Epithelial cell of proximal tubule (primary cell): ENCODE results near the gene RNU1-4. TPM values are rescaled to one million over a fixed set of nuclear protein-coding genes. Genes with fewer than 3 reads are reported as not detected.
"Not testable (repeated sequence)": the region's sequence is repeated elsewhere in the genome, so short reads cannot be mapped to it uniquely, and the experiment has no call there.

Experiments used
- DNase-seq: peaks from one replicate; pipeline ENCODE4 v3.0.0-alpha.2; 2011; ENCODE audit warnings: low read depth
- H3K4me3 ChIP-seq: 2 replicates; pipeline ENCODE4 v1.5.1; 2011; ENCODE audit warnings: low read depth, mild to moderate bottlenecking, low read length
- total RNA-seq: library from RNA; depleted of rRNA; stranded (reverse); fragments of >200 nt; gene quantifications from 2 replicates; pipeline ENCODE4 v1.2.3, GENCODE V29; 2015

RNU1-4 gene
- total RNA-seq, 1 donor from 2014 or later = under 0.01 TPM

DNA sequence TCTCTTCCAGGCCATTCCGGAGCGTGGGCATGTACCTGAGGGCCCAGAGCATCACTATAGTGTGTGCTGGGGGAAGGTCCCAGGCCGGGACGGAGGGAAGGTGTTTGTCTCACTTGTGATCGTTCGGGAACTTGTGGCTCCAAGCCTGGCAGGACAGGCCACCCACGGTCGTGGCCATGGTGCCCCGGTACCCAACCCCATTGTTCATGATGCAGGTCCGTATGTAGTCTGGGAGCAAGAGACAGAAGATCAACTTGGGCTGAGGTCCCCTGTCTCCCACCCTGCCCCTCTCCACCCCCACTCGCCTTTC lies 20.1 kb downstream of the RNU1-4 start:
- DNase-seq, H3K4me3 ChIP-seq: not testable (repeated sequence)

- DNase-seq, H3K4me3 ChIP-seq: not testable (repeated sequence)
These were observed 20.5 kb downstream of the RNU1-4 start for GRCh38 chr1:16760801-16761200.

GRCh38 chr1:16764248-16764819 lies 24.0 kb downstream of the RNU1-4 start:
- not testable (repeated sequence) for H3K4me3 ChIP-seq
- peak; percentile 52 for DNase-seq

DNA sequence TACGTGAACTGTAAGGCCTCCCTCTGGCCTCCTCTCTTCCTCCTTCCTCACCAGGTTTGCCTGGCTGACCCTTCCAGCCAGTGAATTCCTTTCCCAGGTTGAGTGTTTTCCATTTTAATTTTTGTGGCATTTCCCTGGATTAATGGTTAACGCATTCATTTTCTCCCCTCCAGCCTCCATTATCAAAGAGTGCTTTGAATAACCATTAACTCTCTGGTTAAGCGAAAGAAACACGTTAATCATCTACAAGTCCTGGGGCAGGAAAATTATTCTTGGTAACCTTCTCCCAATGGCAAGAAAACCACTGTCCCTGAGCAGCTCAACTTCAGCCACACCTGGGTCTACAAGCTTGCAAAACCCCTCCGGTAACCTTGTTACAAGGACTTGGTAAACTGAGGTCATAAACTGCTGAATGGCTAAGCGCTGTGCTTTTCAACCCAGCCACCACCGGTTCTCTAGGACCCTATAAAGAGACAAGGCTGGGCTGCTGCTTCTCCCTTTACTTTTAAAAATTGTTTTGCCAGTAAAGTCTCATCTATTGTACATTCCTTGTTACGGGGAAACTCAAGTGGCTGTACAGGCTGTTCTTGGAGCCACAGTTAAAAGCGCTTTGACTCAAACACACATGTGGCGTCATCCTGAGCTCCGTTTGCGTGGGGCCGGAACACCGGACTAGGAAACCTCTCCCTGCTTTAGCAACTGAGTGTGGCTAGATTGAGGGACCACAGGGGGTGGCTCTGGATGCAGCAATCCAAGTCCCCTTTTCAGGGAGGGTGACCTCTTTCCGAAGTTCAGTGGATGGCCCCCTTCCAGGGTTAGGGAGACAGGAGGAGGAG lies 24.7 kb downstream of the RNU1-4 start:
- H3K4me3 ChIP-seq = peak overlapping the region; percentile 41
- DNase-seq = peak; percentile 91

- peak overlapping the region; percentile 41 for H3K4me3 ChIP-seq
- not testable (repeated sequence) for DNase-seq
These were observed 25.7 kb downstream of the RNU1-4 start for GRCh38 chr1:16765731-16766605.

DNA sequence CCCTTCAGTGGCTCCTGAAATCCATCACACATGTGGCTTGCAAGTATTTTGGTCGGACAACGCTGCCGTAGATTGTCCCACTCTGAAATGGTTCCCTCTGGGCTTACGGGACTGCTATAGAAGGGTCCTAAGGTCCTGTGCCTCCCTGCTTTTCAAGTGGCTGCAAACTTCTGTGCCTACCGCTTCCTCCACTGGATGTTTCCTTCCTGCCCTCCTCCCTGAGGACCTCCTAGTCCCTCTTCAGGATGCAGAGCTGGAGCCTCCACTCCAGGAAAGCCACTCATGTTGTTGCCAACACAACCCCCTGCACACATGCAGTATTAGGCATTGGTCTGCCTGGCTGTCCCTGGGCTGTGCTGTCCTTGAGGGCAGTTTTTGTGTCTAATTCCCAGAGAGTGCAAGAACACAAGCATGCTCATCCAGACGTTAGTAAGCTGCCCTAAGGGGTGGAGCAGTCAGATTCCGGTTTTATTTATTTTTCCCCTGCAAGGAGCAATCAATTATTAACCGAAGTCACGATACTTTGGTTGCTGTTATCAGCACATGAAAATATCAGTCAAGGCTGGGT lies 26.5 kb downstream of the RNU1-4 start:
- H3K4me3 ChIP-seq = not testable (repeated sequence)

GRCh38 chr1:16770139-16770759 lies 29.9 kb downstream of the RNU1-4 start:
- H3K4me3 ChIP-seq = not testable (repeated sequence)
- DNase-seq = peak; percentile 99

More for the DNA sequence above, 26.5 kb downstream of the RNU1-4 start:
- DNase-seq = not testable (repeated sequence)

DNA sequence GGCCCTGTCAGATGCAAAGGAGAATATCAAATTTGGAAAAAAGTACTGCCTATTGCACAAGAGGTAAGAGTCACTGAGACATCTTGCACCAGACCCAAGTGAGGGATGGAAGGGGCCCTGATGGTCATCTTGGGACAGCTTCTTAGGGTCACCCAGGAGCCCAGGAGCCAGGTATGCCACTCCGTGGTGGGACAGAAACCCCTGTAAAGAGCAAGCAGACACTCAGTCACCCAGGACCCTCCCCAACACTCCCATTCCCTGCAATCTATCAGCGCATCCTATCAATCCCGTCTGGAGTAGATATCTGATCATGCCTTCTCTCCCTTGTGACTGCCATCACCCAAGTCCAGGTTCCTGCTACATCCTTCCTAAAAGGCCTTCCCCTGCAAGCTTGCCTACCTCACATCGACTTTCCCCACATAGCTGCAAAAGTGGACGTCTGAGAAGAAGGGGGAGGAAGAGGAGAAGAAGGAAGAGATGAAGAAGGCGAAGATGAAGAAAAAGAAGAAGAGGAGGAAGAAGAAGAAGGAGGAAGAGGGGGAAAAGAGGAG lies 30.7 kb downstream of the RNU1-4 start:
- not testable (repeated sequence) for DNase-seq, H3K4me3 ChIP-seq

- peak; percentile 85 for DNase-seq
- H3K4me3 ChIP-seq = not testable (repeated sequence)
These were observed 32.2 kb downstream of the RNU1-4 start for GRCh38 chr1:16772275-16773204.

DNA sequence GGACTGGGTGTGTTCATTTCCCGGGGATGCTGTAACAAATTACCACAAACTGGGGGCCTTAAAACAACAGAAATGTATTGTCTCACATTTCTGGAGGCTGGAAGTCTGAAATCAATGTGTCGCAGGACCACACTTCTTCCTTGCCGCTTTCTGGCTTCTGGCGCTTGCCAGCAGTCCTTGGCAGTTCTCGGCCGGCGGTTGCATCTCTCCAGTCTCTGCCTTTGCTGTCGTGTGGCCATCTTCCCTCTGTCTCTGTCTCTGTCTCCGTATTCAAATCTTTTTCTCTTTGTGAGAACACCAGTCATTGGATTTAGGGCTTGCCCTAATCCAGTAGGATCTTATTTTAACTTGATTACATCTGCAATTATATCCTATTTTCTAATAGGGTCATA lies 32.9 kb downstream of the RNU1-4 start:
- H3K4me3 ChIP-seq, DNase-seq: not testable (repeated sequence)

DNA sequence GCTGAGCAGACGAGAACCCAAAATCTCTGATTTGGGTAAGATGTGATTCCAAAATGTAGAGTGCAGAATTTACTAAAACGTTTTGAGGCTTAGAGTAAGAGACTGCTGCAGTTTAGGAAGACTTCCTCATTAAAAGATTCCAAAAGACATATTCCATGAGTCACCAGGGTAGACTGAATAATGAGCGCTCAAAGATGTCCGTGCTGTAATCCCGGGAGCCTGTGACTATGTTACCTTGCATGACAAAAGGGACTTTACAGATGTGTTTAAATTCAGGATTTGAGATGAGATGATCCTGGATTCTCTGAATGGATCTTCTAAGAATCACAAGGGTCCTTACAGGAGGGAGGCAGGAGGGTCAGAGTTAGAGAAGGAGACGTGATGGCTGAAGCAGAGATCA lies 33.4 kb downstream of the RNU1-4 start:
- not testable (repeated sequence) for H3K4me3 ChIP-seq, DNase-seq

DNA sequence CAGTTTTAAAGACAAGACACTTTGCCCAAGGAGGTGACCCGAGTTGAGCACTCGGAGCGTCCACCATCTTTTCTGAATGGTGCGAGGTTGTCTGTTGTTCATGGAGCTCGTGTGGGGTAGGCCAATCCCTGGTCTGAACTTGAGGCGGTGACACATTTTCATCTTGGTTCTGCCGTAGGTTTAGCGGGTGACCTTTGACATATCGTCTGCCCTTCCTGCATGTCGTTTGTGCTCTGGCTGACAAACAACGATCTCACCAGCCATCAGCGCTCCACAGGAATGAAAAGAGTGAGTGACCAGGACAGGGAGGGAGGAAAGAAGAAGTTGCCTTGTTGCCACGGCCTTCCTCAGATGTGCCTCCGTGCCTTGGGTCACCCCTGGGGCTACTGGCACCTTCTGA lies 34.5 kb downstream of the RNU1-4 start:
- not testable (repeated sequence) for DNase-seq, H3K4me3 ChIP-seq

DNA sequence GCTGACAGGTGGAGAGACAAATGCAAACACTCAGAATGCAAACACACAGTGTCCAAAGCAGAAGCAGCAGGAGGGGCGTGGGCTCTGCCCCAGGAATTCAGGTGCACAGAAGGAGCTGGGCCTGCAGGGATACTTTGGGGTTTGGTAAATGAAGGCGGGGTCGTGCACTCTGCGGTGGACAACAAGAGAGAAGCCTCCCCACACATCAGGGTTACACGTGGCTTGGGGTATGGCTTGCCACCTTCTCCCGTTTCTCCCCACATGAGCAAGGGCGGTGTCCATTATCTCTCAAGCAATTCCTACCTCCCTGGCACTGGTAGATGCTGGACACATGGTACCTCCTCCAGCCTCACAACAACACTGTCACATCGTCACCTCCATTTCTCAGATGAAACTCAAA lies 35.0 kb downstream of the RNU1-4 start:
- H3K4me3 ChIP-seq, DNase-seq: not testable (repeated sequence)

DNA sequence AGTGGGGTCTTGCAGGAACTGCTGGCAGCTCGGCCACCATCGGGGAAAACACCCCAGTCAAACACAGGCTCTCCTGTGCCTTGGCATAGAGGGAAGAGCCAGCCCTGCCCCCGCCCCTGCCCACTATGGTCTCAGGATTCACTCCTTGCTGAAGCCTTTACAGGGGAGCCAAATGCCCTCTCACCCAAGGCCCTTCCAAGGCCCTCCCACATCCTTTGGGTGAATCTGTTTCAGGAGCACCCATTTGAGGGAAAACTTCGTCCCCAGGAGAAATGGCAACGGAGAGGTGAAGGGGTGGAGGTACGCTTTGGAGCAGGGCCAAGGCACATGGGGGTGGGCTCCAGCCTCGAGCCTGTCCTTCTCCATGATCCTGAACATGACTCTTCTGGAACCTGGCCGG lies 35.9 kb downstream of the RNU1-4 start:
- H3K4me3 ChIP-seq, DNase-seq: not testable (repeated sequence)

DNA sequence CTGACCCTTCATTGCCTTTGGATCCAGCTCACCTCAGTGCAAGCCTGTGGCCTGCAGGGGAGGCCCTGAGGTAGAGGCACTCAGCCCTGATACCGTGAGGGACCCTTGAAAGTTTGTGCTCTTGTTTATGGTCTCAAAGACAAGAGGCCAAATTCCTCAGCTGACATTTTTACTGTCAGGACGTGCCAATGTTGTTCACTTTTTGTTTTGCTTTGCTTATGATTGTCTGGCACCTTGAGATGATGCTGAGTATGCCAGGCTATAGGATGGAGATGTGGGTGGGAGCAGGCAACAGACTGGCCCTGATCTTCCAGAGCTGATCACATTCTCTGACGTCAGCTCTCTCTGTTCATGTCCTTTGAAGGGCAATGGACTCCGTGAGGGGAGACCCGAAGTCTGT lies 36.5 kb downstream of the RNU1-4 start:
- not testable (repeated sequence) for H3K4me3 ChIP-seq, DNase-seq

- H3K4me3 ChIP-seq, DNase-seq: not testable (repeated sequence)
These were observed 37.5 kb downstream of the RNU1-4 start for GRCh38 chr1:16777821-16778220.

DNA sequence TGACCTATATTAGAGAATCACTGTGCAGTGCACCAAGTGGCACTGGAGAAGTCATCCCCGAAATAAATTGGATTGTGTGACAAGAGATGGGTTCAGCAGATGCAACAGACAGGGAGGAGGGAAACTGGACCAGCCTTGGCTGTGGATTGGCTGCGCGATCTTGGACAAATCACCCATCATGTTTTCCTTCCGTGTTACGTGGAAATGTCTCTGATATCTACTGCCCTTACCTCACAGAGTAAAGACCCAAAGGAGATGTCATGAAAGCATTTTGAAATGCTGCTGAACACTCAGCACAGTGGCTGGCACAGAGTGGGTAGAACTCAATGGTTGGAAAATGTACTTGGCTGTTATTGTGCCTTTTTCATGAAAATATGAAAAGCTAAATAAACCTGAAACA lies 39.2 kb downstream of the RNU1-4 start:
- not testable (repeated sequence) for H3K4me3 ChIP-seq, DNase-seq

DNA sequence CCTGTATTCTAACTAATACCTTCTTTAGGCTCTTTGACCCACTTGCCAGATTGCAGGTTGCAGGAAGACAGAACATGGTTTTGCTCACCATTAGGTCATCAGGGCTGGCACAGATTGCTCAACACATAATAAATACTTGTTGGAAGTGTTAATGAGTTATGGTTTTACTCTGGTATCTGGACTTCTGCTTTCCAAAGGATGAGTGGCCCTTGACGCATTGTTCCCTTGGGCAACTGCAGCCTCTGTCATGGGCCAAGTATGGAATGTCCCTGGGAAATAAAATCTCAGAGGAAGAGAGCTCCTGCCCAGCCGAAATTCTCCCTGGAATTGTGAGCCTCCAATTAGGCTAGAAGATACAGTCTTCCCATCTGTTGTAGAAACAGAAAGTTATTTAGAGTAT lies 40.7 kb downstream of the RNU1-4 start:
- DNase-seq, H3K4me3 ChIP-seq: not testable (repeated sequence)
